MV-4-11 (cell line): ENCODE data around the gene DEFB131A.
"Not testable (repeated sequence)": the region's sequence is repeated elsewhere in the genome, so short reads cannot be mapped to it uniquely, and the experiment has no call there.

ENCODE experiments used
- DNase-seq: peaks from one replicate; lab custom pipeline; 2025; lab: John Stamatoyannopoulos, UW

Gene DEFB131A

GRCh38 chr4:9494256-9495035 lies 50.2 kb downstream of the DEFB131A start:
- not testable (repeated sequence) for DNase-seq

- peak; percentile 14 for DNase-seq
Observed at GRCh38 chr4:9495443-9495842, 51.2 kb downstream of the DEFB131A start.

GRCh38 chr4:9497575-9498467 lies 53.6 kb downstream of the DEFB131A start:
- DNase-seq: not testable (repeated sequence)

GRCh38 chr4:9498468-9499040 lies 54.3 kb downstream of the DEFB131A start:
- not testable (repeated sequence) for DNase-seq

GRCh38 chr4:9499974-9500487 lies 55.8 kb downstream of the DEFB131A start:
- DNase-seq: not testable (repeated sequence)
